HG03432 (cell line): ENCODE data around the gene OR2T3.
"Not testable (repeated sequence)": the region's sequence is repeated elsewhere in the genome, so short reads cannot be mapped to it uniquely, and the experiment has no call there.

Experiments used
- ATAC-seq: cut with Tn5 transposase; IDR thresholded peaks from one replicate; pipeline ENCODE4 v1.9.1; 2021; ENCODE audit warnings: mild to moderate bottlenecking, moderate library complexity; ENCODE audit not compliant: unreplicated experiment

OR2T3 gene

DNA sequence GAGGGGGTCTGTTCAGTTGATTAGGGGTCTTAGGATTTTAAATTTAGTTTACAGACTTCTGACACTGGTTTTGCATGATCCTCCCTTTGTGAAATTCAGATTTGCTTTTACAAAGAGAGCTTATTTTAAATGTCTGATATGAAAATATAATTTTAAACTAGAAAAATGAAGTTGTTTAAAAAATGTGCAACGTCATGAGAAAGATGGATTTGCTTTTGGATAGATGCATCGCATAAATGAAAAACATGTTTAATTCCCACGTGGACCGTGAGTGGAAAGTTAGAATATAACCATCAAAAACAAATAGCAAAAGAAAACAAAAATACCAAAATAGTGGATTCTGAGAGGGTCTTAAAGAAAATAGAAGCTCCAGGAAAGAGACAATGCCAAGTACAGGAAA lies 2.0 kb upstream of the OR2T3 start:
- no peak for ATAC-seq

DNA sequence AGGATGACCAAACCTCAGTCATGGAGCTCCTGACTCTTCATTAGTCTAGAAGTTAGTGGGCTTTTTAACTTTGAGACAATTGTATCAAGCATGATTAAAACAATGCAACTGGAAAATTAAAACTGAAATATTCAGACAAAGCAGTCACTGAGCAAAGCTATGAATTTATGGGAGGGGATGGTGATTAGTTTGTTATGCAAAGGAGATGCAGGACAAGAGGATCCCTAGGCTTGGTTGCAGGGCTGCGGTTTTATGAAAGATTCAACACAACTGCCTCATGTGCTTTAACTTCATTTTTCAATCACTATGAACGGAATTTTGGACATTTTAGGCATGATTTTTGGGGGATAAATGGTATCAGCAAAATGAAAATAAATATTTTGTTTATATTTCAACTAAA lies 1.0 kb upstream of the OR2T3 start:
- ATAC-seq = not testable (repeated sequence)

DNA sequence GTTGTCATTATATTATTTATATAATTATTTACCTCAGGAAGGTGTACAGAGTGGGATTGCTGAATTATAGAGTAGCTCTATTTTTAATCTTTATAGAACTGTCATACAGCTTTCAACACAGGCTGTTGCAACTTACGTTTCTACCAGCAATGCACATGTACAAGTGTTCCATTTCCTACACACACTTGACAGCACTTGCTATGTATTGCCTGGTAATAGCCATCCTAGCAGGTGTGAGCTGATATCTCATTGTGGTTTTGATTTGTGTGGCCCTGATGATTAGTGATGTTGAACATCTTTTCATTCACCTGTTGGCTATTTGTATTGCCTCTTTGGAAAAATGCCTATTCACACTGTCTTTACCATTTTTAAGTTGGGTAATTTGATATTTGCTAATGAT lies 2.5 kb downstream of the OR2T3 start:
- ATAC-seq = peak; percentile 94

DNA sequence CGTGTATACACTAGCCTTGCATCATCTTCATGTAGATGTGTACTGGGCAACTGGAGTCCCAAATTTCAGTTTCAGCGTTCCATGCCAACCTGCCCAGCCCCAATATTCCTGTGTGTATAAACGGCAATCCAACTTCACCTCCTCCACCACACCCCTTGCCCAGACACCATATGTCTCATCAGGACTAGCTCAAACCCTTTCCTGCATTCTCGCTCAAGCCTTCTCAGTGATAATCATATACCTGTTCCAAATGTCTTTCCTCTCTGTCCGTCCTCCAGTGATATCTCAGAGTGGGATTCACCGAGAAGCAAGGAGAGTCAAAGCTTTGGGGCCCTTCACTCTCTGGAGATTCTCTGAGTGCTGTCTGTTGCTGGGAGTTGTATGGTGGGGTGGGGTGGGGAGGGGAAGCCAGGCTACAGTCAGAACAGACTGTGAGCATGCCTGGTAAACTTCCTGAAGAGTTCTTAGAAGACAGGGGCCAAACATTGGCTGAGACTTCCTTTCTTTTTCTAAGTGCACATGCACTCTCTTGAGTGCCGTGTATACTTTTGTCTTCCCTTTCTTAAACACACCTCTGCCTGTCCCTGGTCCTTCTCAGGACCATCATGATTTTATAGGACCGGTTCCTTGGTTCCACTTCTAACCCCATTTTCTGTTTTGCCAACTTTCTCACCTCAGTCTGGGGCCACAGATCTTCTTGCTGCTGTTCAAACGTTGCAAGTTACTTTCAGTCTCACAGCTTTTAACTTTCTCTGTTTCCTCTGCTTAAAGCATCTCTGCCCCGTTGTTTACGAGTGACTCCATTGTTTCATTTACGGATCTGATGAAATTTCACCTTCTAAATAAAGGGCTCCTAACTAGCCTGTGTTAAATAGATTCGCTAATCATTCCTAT lies 8.8 kb downstream of the OR2T3 start:
- peak; percentile 77 for ATAC-seq

DNA sequence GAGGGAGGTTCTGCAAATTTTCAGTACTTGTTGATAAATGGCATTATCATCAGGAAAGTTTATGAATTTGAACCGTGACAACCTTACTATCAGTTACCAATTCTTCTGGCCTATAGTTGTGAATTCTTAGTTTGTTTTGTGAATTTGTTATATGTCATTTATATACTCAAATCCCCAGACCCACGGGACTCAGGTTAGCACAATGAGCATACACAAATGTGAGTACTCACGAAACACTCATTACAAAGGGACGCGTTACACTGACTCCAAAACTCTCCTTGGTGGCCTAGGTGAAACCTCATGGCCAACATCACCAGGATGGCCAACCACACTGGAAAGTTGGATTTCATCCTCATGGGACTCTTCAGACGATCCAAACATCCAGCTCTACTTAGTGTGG lies 15.1 kb downstream of the OR2T3 start, which contains the start of gene OR2T5:
TSS of gene OR2T5 (plus strand) at position 301 of the 400 bp plus-strand sequence. CDS start at position 301, 0 bp downstream.
- not testable (repeated sequence) for ATAC-seq

DNA sequence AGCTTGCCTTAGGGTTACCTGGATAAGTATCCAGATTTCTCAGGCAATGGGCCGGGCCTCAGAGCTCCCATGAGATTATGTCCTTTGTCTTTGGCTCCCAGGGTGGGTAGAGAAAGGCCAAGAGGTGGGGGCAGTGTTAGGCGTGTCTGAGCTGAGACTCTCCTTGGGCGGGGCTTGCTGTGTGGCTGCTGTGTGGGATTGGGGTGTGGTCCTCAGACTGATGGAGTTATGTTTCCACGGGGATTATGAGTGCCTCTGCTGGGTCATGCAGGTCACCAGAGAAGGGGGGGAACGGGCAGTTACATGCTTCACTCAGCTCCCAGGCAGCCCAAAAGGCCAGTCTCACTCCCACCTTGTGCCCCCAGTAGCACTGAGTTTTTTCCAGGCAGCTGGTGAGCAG lies 23.5 kb downstream of the OR2T3 start:
- not testable (repeated sequence) for ATAC-seq

DNA sequence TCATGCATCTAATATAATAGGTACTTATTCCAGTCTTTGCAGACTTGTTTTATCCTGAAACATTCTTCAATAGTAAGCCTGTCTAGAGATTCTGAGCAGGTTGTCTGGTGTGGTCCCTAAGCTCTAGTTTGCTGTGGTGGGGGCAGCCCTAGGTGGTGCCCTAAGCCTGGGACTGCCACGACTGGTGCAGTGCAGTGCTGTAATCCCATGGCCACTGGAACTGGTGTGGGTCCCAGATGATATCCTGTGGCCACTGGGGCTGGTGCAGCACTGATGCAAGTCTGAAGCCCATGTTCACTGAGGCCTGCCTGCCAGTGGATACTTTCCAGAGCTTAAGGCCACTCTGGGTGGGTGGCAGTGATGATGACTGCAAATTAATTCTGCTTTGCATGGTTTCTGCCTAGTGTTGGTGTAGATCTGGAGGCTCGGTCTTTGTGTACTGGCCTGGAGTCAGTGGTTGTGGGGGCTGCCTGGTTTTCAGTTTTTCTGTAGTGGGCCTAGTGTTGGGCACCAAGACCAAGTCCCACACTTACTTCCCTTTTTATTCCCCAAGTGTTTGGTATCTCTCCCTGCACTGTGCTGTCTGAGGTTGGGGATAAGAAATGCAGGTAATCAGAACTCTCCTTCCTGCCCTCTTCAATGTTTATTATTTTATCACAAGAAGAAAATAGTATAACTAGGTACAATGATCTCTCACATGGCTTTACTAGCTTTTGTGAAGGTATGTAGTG lies 27.3 kb downstream of the OR2T3 start:
- ATAC-seq = not testable (repeated sequence)

DNA sequence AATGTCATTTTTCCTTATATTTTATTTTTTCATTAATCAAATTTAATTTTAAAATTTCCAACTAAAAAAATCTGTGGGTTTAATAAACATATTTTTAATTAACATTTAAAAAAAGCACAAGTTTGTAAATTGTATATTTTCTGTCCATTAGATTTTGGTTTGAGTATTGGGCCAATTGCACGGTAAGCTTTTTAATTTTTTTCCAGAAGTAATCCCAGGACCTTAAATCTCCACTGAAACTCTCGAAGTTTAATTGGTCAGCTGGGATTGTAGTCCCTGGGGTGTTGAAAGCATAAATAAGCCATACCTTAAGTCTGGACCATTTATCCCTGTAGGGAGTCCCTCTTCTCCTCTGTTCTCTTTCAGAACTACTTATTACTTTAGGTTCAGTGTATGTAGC lies 34.6 kb downstream of the OR2T3 start, which contains the start of gene OR2G6:
TSS of gene OR2G6 (plus strand) at position 301 of the 400 bp plus-strand sequence. CDS start 13,574 bp downstream, outside the sequence.
- ATAC-seq = not testable (repeated sequence)

DNA sequence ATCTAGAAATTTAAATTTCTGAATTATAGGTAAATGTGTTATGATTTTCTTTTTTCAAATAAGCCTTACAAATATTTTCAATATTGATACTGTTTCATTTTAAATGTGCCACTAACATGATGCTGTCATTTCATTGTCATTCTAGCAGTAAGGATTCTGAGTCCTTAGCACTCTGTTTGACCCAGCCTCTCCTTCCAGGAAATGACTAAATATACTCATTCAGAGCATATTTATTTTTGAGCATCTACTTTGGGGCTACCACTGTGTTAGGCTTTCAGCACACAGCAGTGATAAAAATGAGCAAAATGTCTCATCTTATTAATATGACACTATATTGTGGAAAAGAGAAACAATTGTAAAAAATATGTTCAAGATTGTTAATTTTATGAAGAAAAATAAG lies 37.1 kb downstream of the OR2T3 start:
- peak; percentile 58 for ATAC-seq

DNA sequence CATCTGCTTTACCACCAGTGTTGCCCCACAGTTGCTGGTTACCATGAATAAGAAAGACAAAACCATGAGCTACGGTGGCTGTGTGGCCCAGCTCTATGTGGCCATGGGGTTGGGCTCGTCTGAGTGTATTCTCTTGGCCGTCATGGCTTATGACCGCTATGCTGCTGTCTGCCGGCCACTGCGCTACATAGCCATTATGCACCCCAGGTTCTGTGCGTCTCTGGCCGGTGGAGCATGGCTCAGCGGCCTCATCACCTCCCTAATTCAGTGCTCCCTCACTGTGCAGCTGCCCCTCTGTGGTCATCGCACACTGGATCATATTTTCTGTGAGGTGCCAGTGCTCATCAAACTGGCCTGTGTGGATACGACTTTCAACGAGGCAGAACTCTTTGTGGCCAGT lies 48.7 kb downstream of the OR2T3 start:
- ATAC-seq = no peak
